ENCODE results near the gene SEC22C. TPM values are rescaled to one million over a fixed set of nuclear protein-coding genes. Genes with fewer than 3 reads are reported as not detected.

The SEC22C gene
- total RNA-seq, 2 donors from 2014 or later, result 35.2 to 38.4 TPM

GRCh38 chr3:42509111-42509510 lies 72.7 kb downstream of the SEC22C start:
- peaks cover 22% of the 10 kb centered on the region for H3K4me1 Mint-ChIP-seq
- DNase-seq, result peak; percentile 32
- WGBS, 2 experiments (ENCODE audit: insufficient coverage in 1 of 2, insufficient read length in 1 of 2), result 80 to 95% methylated on average over 2 to 3 of the region's 3 CpGs
- Histone ChIP-seq H3K36me3 (ENCODE audit: control insufficient read depth, insufficient read depth, low read length) (no peaks in the 10 kb centered on the region), H3K4me1 (ENCODE audit: control insufficient read depth, insufficient read depth, low read length) (peaks cover 3% of the 10 kb centered on the region), H3K27me3 (ENCODE audit: control insufficient read depth, insufficient read depth, low read length, poor library complexity, severe bottlenecking) (no peaks in the 10 kb centered on the region), H3K27ac (ENCODE audit: low read depth, low read length) (no peak overlapping the region), H3K9ac (ENCODE audit: extremely low read depth, low read length, poor library complexity, severe bottlenecking) (no peak overlapping the region), H3K4me3 (ENCODE audit: low read length) (no peak overlapping the region), H3K9me3 (ENCODE audit: control insufficient read depth, low read length) (no peaks in the 10 kb centered on the region)
- no peak for TF ChIP-seq CTCF (conservative IDR thresholded peaks at IDR 0.05)
- H3K27ac Mint-ChIP-seq, result no peak overlapping the region
- peaks cover under 1% of the 10 kb centered on the region for H3K27me3 Mint-ChIP-seq (ENCODE audit: insufficient read depth)
- H3K36me3 Mint-ChIP-seq (ENCODE audit: low read depth), result no peaks in the 10 kb centered on the region
- H3K9me3 Mint-ChIP-seq, result no peaks in the 10 kb centered on the region
- no peak overlapping the region for H3K4me3 Mint-ChIP-seq

GRCh38 chr3:42508562-42508961 lies 73.2 kb downstream of the SEC22C start:
- H3K4me1 ChIP-seq (ENCODE audit: control insufficient read depth, insufficient read depth, low read length), result peaks cover 3% of the 10 kb centered on the region
- H3K4me3 ChIP-seq (ENCODE audit: low read length), result no peak overlapping the region
- Mint-ChIP-seq H3K27me3 (ENCODE audit: insufficient read depth) (peaks cover 6% of the 10 kb centered on the region), H3K36me3 (ENCODE audit: low read depth) (no peaks in the 10 kb centered on the region), H3K27ac (no peak overlapping the region), H3K4me3 (no peak overlapping the region), H3K9me3 (no peaks in the 10 kb centered on the region), H3K4me1 (peaks cover 22% of the 10 kb centered on the region)
- no peaks in the 10 kb centered on the region for H3K36me3 ChIP-seq (ENCODE audit: control insufficient read depth, insufficient read depth, low read length)
- peak; percentile 45 for DNase-seq
- 79 to 88% methylated on average over 3 of the region's 4 CpGs for WGBS, 2 experiments (ENCODE audit: insufficient coverage in 1 of 2, insufficient read length in 1 of 2)
- peaks cover 2% of the 10 kb centered on the region for H3K27me3 ChIP-seq (ENCODE audit: control insufficient read depth, insufficient read depth, low read length, poor library complexity, severe bottlenecking)
- no peaks in the 10 kb centered on the region for H3K9me3 ChIP-seq (ENCODE audit: control insufficient read depth, low read length)
- no peak overlapping the region for H3K27ac ChIP-seq (ENCODE audit: low read depth, low read length)
- TF ChIP-seq CTCF (conservative IDR thresholded peaks at IDR 0.05), result no peak
- H3K9ac ChIP-seq (ENCODE audit: extremely low read depth, low read length, poor library complexity, severe bottlenecking), result no peak overlapping the region

GRCh38 chr3:42507761-42508335 lies 73.9 kb downstream of the SEC22C start:
- H3K9me3 ChIP-seq (ENCODE audit: control insufficient read depth, low read length), result no peaks in the 10 kb centered on the region
- WGBS, 2 experiments (ENCODE audit: insufficient coverage in 1 of 2, insufficient read length in 1 of 2), result 92 to 95% methylated on average over 2 to 6 of the region's 6 CpGs
- peak; percentile 30 for DNase-seq
- Mint-ChIP-seq H3K27me3 (ENCODE audit: insufficient read depth) (peaks cover 13% of the 10 kb centered on the region), H3K36me3 (ENCODE audit: low read depth) (no peaks in the 10 kb centered on the region), H3K27ac (no peak overlapping the region), H3K4me3 (no peak overlapping the region), H3K9me3 (no peaks in the 10 kb centered on the region), H3K4me1 (peaks cover 25% of the 10 kb centered on the region)
- no peak for TF ChIP-seq CTCF (conservative IDR thresholded peaks at IDR 0.05)
- no peaks in the 10 kb centered on the region for H3K36me3 ChIP-seq (ENCODE audit: control insufficient read depth, insufficient read depth, low read length)
- H3K27ac ChIP-seq (ENCODE audit: low read depth, low read length), result no peak overlapping the region
- H3K4me1 ChIP-seq (ENCODE audit: control insufficient read depth, insufficient read depth, low read length), result peaks cover 3% of the 10 kb centered on the region
- H3K27me3 ChIP-seq (ENCODE audit: control insufficient read depth, insufficient read depth, low read length, poor library complexity, severe bottlenecking), result peaks cover 10% of the 10 kb centered on the region
- H3K4me3 ChIP-seq (ENCODE audit: low read length), result no peak overlapping the region
- no peak overlapping the region for H3K9ac ChIP-seq (ENCODE audit: extremely low read depth, low read length, poor library complexity, severe bottlenecking)

Data from endodermal cell (in vitro differentiated cells).